Stimulated activated CD4-positive, alpha-beta T cell treated with anti-CD3 and anti-CD28 coated beads, Interleukin-15, amount 100 ng/mL, for 1 hour (primary cell): Measurements from ENCODE around the gene TMCC1.
A peak's percentile ranks its signal among the peaks of the same experiment; 100 is the strongest.
"Not testable (repeated sequence)": the region's sequence is repeated elsewhere in the genome, so short reads cannot be mapped to it uniquely, and the experiment has no call there.

Source experiments
- DNase-seq, 2 donors: peaks; one replicate each; pipeline ENCODE4 v3.0.0-alpha.2; 2020; ENCODE audit warnings: low read depth in 1 of 2, low spot score in 1 of 2

The TMCC1 gene

DNA sequence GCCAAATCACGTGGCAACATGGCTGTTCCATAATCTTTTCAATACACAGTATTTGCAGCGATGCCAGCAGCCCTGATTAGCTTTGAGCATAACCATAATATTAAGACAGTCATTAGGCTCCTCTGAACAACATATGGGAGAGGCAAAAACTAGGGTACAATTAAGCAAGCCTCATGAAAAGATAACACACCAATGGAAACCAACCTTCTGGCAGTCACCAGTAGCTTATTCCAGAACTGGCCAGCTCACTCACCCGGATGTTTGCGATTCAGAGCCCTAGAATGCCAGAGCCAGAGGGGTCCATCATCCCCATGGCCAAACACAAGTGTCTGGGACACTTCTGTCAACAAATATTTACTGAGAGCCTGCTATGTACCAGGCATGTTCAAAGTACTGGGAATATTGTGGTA lies 238.2 kb downstream of the TMCC1 start:
- no peak for DNase-seq

DNA sequence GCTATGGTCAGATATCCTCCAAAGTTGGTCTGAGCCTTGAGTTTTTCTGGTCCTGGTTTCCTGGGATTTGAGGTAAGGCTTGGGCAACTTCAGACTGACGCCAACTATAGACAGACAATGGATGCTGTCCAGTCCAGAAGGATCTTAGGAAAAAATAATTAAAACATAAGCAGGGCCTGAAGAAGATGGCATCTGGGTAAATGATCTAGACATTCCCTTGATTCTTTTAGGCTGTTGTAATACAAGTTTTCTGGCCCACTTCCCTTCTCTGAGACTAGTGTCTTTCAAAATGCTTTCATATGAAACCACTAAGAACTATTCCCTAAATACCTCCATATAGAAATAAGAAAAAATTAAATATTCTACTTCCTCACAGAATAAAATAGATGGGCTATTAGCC lies 239.4 kb downstream of the TMCC1 start:
- DNase-seq, result no peak

DNA sequence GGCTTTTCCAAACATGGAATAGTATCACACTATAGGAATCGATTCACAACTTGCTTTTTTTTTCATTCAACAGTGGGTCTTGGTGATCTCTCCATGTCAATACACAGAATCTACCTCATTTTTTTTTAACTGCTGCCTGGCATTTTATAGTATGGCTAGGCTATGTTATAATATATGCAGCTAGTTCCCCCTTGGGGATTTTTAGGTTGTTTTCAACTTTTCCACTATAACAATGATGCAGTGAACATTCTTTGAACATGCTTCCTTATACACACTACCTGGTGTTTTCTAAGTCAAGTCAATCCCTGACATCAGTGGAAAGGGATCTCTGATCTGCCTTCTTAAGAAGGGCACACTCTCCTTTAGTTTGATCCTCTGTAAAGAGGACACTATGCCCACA lies 240.5 kb downstream of the TMCC1 start:
- no peak for DNase-seq

DNA sequence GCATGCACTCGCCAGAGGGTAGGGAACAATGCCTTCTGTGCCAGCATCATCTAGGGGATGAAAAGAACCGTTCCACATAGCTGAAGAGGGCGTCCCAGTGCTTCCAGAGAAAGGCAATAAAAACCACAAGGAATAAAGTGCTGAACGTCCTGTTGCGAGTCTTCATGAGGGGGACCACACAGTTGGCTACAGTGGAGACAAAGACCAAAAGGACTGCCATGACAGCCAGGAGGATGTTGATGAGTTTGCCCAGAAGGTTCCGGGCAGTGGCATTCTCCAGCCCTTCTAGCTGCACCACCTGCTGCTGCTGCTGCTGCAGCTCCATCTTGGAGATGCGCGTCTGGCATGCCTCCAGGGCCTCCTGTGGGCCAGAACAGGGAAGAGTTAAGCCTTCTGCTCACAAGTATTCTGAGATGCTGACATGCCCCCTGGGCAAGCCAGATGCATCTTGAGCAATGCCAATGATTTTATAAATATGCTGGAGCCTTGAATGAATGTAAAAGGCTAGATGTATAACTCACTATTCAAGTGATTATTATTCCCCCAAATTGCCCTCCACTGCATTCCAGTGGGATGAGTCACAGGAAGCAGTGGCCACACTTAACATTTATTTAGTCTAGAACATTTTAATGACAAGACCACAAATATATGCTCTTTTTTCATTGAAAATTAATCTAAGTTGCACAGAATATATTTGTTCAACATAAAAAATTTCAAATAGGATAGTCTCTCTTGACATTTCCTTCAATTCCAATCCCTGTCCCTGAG lies 241.9 kb downstream of the TMCC1 start:
- DNase-seq, result no peak

DNA sequence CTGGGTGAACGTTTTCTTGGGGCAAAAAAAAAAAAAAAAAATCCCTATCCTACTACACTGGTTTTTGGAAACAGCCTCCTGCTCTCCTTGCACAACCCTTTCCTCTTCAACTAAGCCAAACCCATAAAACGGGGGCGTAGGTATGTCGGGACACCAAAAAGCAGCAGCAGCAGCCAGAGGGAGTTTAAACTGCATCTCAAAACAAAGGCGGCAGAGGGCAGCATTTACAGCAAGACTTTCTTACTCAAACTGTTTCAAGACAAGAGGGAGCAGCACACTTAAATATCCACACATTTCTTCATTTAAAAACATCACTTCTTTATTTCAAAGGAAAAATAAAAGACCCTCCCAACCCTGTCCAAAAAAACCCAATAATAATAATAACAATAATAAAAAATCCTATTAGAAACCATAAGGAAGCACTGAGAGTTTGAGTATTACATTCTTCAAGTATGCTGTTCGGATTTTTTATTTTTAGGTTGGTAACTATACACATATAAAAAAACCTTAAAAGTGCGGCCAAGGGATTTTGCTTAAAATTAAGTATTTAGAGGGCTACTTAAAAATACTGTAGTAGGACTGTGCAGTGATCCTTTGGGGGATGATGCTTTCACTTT lies 243.1 kb downstream of the TMCC1 start:
- DNase-seq, result no peak

DNA sequence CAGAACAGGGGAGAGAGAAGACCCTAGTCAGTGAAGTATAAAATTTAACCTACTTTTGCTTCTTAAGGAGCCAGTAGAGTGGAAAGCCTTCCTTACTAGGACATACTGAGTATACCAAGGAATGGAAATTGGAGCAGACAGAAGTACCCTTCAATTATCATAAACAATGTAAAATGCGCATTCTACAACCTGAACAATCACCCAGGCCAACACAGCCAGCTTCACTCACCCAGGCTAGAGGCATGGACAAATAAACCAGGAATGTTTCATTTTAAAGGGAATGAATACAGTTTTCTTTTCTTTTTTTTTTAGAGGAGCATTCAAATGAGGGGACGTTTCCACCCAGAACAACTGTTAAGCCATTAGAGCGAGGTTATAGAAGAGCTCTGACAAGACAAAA lies 245.1 kb downstream of the TMCC1 start:
- no peak for DNase-seq

DNA sequence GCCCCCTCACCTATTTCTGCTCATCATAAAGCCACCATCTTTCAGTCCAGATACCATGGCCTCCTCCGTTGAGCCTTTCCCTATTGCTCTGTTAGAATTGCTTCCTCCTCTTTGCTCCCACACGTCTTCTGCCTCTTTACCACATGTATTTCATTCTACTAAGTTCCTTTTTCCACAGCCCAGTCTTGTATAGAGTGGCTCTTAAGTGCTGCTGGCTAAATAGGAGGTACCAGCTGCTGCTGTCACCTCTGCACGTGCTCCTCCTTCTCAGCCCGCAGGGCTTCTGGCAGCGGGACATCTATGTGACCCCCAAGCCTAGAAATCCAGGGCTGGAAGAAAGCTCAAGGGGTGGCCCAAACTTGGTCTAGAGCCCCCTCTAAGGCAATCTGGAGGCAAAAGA lies 248.2 kb downstream of the TMCC1 start:
- no peak for DNase-seq

DNA sequence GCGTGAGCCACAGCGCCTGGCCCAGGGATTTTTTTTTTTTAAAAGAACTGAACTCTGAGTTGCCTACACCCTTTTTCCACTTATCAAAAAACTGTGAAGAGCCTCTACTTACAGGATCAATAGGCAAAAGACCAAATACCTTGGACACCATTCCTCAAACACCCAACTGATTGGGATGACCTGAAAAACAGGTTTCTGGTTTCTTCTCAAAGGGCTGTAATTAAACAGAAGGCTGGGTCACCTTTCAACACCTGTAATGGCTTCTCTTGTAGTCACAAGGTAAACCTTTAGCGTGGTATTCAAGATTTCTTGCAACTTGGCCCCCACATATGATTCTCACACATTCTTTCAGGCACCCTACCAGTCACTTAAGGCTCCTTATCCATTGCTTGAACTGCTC lies 248.7 kb downstream of the TMCC1 start:
- no peak for DNase-seq

DNA sequence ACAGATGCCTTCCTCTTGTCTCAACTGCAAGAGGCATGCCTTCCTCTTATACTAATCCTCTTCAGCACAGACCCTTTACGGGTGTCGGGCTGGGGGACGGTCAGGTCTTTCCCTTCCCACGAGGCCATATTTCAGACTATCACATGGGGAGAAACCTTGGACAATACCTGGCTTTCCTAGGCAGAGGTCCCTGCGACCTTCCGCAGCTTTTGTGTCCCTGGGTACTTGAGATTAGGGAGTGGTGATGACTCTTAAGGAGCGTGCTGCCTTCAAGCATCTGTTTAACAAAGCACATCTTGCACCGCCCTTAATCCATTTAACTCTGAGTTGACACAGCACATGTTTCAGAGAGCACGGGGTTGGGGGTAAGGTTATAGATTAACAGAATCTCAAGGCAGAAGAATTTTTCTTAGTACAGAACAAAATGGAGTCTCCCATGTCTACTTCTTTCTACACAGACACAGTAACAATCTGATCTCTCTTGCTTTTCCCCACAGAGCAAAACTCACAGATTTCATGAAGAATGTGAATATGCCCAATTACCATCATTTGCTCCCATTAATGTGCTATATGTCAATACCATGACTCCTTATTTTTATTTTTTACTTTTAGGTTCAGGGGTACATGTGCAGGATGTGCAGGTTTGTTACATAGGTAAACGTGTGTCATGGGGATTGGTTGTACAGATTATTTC lies 251.8 kb downstream of the TMCC1 start:
- not testable (repeated sequence) for DNase-seq

DNA sequence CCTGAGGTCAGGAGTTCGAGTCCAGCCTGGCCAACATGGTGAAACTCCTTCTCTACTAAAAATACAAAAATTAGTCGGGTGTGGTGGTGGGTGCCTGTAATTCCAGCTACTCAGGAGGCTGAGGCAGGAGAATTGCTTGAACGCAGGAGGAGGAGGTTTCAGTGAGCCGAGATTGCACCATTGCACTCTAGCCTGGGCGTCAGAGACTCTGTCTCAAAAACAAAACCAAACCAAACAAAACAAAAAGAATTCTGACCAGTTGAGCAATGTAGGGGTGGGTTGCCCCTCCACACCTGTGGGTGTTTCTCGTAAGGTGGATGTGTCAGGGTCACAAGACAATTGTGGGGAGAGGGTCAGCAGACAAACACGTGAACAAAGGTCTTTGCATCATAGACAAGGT lies 252.5 kb downstream of the TMCC1 start:
- not testable (repeated sequence) for DNase-seq

DNA sequence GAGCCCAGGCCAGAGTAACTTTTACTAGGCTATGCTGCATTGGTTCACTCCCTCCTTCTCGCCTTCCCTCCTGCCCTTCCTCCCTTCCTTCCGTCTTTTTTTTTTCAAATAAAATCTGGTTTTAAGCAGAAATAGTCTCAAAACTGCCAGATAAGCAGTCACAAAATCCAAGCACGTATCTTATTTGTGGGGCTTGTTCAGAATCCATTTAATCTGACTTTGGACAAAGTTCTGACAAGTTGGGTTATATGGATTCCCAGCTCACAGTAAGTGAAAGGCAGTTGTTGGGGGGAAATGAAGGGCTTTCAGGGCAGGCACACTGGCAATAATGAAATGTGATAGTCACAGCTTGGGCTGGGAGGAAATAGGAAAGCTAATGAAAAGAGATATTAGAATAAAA lies 255.0 kb downstream of the TMCC1 start:
- DNase-seq, result no peak

DNA sequence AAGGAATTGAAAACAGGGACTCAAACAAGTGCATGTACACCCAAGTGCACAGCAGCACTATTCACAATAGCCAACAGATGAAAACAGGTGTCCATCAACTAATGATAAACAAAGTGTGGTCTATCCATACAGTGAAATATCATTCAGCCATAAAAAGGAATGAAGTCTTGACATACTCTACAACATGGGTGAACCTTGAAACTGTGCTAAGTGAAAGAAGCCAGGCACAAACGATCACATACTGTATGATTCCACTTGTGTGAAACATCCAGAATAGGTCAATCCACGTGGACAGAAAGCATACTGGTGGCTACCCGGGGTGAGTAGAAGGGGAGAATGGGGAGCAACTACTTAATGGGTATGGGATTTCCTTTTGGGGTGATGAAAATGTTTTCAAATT lies 257.4 kb downstream of the TMCC1 start:
- DNase-seq, result no peak

DNA sequence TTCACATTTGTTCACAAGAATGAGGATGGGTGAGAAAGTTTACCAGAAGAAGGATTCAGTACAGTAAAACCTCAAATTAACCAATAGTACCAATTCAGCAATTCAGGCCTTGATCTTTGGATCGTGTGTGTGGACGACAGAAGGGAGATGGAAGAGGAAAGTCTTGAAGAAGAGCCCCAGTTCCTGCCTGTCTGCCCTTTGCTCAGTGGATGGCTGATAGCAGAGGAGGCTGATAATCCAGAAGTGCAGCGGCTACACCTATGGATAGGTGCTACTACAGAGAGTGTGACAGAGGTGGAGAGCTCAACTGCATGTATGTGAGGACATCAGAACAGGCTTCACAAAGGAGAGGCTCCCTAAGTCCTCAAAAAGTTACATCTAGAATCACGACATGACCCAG lies 257.9 kb downstream of the TMCC1 start:
- no peak for DNase-seq

DNA sequence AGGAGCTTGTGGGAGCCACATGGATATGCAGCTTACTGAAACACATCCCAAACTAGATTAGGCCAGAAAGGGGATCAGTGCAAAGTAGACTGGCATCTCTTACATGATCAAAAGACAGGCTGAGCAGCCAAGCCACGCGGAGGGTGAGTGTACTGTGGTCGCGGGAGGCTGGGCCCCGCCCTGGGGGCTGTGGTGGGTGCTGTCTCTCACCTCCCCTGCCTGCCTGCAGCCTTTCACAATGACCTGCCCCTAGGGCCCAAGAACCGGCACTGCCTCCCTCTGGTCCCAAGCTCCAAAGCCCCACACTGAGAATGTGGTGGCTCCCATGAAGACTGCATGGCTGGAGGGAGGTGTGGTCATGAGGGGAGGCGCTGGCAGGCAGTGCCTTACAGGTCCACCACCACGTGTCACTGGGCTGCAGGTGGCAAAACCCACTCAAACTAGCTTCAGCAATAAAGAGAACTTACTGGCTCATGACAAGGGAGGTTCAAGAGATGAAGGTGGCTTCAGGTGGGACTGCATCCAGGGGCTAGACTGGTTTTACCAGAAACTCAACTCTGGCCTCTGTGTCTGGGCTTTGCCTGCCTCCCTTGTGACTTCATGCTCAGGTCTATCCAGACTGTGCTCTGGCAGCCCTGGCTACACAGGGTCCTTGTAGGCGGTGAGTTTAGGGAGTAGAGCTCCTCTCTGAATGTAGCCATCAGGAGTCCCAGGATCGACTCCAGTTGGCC lies 259.6 kb downstream of the TMCC1 start:
- no peak for DNase-seq

DNA sequence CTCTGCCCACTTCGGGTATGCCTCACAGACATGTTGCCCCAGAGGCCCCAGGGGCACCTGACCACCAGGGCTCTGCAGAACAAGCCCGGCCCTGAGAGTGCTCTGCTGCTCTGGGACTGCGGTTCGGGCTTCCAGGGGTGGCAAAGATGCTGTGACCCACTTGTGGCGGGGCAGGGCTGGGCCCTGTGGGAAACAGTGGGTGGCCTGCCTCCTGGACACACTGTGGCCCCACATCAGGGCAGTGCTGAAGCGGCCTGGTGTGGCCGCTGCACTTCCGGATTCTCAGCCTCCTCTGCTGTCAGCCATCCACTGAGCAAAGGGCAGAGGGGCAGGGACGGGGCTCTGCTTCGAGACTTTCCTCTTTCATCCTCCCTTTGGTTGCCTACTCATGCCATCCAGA lies 260.5 kb downstream of the TMCC1 start:
- DNase-seq, result no peak

DNA sequence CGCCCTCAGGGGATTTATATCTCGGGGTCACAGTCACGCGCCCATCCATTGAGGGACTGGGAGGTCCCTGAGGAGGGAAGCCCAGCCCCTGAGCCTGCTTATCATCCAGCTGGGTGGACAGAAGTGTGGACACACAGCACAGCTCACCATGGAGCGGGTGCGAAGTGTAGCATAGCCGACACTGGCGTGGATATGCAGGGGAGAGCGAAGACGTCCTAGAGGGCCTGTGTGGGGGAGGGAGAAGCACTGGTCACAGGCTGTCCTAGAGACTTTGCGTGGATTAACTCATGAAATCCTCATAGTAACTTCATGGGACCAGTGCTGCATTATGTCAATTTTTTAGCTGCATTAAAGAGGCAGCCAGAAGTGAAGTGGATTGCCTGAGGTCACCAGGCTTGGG lies 261.0 kb downstream of the TMCC1 start:
- no peak for DNase-seq

DNA sequence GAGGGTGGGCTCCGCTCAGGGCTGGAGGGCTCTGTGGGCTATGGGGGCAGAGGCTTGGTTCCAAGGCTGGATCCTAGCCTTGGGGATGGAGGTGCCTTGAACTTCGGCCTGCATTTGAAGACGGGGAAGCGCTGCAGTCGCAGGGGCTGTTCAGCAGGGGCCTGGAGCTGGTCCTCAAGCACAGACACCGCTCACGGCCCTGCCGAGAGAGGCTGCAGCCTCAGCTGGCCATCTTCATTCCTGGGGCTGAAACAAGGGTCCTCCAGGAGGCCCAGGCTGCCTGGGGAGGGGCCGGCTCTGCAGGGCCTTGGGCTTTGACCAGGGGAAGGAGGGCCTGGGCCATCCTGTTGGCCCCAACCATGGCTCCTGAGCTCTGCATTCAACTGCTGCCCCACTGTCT lies 261.5 kb downstream of the TMCC1 start:
- no peak for DNase-seq

DNA sequence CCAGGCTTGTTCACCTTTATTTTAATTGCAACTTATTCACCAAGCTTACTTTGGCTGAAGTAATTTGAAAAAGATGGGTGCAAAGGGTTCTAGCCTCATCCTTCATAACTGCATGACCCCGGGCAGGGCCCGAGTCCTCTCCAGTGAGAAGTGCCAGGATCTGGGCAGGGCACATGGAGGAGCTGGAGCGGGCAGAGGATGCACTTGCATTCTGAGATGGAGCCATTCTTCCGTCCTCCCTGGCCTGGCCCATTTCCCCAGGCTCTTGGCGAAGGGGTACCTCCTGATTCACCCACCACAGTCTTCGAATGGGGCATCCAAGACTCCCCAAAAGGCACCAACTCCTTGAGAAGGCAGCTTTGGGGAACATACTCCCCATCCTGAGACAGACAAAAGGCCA lies 264.5 kb downstream of the TMCC1 start:
- DNase-seq, result no peak

DNA sequence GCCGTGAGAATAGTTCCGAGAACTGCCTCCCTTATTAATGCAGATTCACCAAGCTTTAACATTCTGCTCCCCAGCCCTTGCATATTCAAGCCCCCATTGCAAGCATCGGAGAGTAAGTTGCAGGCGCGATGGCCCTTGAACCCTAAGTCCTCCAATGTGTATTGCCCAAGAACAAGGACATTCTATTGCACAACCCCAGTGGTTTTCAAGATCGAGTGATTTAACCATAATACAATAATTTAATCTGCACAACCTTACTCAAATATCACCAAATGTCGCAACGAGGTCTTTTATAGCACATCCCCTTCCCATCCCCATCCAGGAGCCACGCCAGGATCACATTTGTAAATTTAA lies 265.4 kb downstream of the TMCC1 start:
- no peak for DNase-seq

DNA sequence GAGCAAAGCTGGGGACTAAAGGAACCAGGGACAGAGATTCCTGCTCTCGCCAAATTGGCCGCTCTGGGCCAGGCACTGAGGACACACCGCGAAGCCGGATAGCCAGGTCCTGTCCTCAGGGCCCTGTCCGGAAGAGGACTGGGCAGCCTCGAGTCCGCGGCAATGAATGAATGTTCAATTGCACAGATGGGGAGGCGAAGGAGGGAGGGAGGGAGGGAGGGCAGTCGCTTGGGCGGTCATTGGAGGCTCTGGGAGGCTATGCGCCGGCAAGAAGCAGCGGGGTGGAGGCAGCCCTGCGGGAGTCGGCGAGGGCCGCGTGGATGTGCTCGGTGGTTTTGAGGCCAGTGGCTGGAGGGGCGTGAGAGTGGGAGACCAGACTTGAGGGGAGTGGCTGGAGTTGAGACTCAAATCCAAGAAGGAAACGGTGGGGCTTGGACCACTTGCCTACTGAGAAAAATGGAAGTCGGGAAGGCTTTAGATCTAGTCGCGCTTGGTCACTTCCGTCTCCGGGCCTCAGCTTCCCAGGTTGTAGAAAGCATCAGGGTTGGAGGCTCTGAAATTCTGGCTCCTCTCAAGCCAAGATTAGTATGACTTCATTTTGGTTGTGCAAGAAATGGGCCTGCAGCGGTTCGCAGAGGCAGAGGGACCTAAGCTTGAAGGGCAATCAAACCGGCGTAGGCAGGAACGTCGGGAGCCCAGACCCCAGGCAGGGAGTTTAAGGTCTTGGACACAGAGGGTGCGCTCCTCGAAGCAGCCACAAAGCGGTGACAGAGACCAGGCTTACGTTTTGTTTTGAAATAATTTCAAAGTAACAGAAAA lies 266.0 kb downstream of the TMCC1 start:
- DNase-seq, result peak in 1 of 2 donors; percentile 39

DNA sequence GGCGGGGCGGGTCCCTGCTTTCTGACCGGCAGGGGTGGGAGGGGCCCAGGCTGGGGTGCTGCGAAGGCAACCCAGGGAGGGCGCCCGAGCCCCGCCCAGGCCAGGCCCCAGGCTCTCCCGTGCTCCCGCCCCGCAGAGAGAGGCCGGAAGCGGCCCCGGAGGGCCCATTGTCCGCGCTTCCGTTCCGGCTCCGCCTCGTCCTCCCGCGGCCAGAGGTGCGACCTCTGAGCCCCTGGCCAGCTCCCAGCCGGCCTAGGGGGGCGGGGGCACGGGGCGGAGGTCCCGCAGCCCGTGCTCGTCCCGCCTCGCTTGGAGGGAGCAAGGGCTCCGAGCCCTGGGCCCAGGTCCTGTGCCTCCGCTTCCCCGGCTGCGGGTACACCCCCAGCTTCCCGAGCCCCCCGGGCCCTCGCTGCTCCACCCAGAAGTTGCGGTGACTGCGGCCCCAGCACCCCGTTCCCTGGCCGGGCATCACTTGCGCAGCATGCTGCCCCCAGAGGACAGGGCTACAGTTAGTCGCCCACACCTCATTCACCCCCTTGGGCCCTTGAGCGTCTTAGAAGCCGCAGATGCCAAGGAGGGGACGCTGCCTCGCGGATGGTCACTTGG lies 266.7 kb downstream of the TMCC1 start:
- DNase-seq, result peak in 1 of 2 donors; percentile 49
